GM12891 (cell line): ENCODE measurements around the gene RBM3.

Experiments
- PAX5 ChIP-seq: IDR thresholded peaks from 2 replicates; pipeline ENCODE4 v1.6.1; 2011; ENCODE audit warnings: low read length, moderate library complexity, mild to moderate bottlenecking; ENCODE audit not compliant: insufficient read depth, severe bottlenecking
- POLR2A ChIP-seq: IDR thresholded peaks from 2 replicates; pipeline ENCODE4 v1.6.1; 2011; ENCODE audit warnings: low read depth, low read length, control low read depth
- POLR2AphosphoS5 ChIP-seq: IDR thresholded peaks from 2 replicates; pipeline ENCODE4 v1.6.1; 2011; ENCODE audit warnings: low read depth, low read length, control low read depth
- TAF1 ChIP-seq: IDR thresholded peaks from 2 replicates; pipeline ENCODE4 v1.6.1; 2011; ENCODE audit warnings: low read depth, low read length, control low read depth

GRCh38 chrX:48548871-48549270, 25.4 kb upstream of the RBM3 start:
- TF ChIP-seq POLR2A (no peak), POLR2AphosphoS5 (no peak), PAX5 (no peak), TAF1 (no peak)
